Measurements from ENCODE around the gene SDCCAG8.

Gene SDCCAG8

GRCh38 chr1:243272401-243272800 is 16.6 kb downstream of the SDCCAG8 start:
- in situ Hi-C loops (cut with HindIII; ENCODE audit: low pct_ligation_motif_present, low pct_unique_long_range_greater_than_20kb, low sequenced_read_pairs) = no loop called here

GRCh38 chr1:243273506-243273905 is 17.7 kb downstream of the SDCCAG8 start:
- in situ Hi-C loops (cut with HindIII; ENCODE audit: low pct_ligation_motif_present, low pct_unique_long_range_greater_than_20kb, low sequenced_read_pairs) = no loop called here
- no peak for DNase-seq

More at GRCh38 chr1:243272401-243272800, 16.6 kb downstream of the SDCCAG8 start:
- no peak for DNase-seq

- in situ Hi-C loops (cut with HindIII; ENCODE audit: low pct_ligation_motif_present, low pct_unique_long_range_greater_than_20kb, low sequenced_read_pairs) = no loop called here
- DNase-seq = no peak
Observed at GRCh38 chr1:243273945-243274344, 18.1 kb downstream of the SDCCAG8 start.

GRCh38 chr1:243275316-243275715 is 19.5 kb downstream of the SDCCAG8 start:
- DNase-seq = no peak
- in situ Hi-C loops (cut with HindIII; ENCODE audit: low pct_ligation_motif_present, low pct_unique_long_range_greater_than_20kb, low sequenced_read_pairs) = no loop called here

- DNase-seq = no peak
- in situ Hi-C loops (cut with HindIII; ENCODE audit: low pct_ligation_motif_present, low pct_unique_long_range_greater_than_20kb, low sequenced_read_pairs) = no loop called here
Observed at GRCh38 chr1:243280571-243281129, 24.8 kb downstream of the SDCCAG8 start.

- no peak for DNase-seq
- in situ Hi-C loops (cut with HindIII; ENCODE audit: low pct_ligation_motif_present, low pct_unique_long_range_greater_than_20kb, low sequenced_read_pairs) = no loop called here
Observed at GRCh38 chr1:243281672-243282071, 25.8 kb downstream of the SDCCAG8 start.

- in situ Hi-C loops (cut with HindIII; ENCODE audit: low pct_ligation_motif_present, low pct_unique_long_range_greater_than_20kb, low sequenced_read_pairs) = no loop called here
- DNase-seq = no peak
Observed at GRCh38 chr1:243286409-243287122, 30.7 kb downstream of the SDCCAG8 start.

- DNase-seq = no peak
- in situ Hi-C loops (cut with HindIII; ENCODE audit: low pct_ligation_motif_present, low pct_unique_long_range_greater_than_20kb, low sequenced_read_pairs) = no loop called here
Observed at GRCh38 chr1:243287123-243287460, 31.3 kb downstream of the SDCCAG8 start.

GRCh38 chr1:243287652-243288051 is 31.8 kb downstream of the SDCCAG8 start:
- in situ Hi-C loops (cut with HindIII; ENCODE audit: low pct_ligation_motif_present, low pct_unique_long_range_greater_than_20kb, low sequenced_read_pairs) = no loop called here
- DNase-seq = peak; percentile 61

- in situ Hi-C loops (cut with HindIII; ENCODE audit: low pct_ligation_motif_present, low pct_unique_long_range_greater_than_20kb, low sequenced_read_pairs) = no loop called here
- DNase-seq = no peak
Observed at GRCh38 chr1:243288062-243288461, 32.2 kb downstream of the SDCCAG8 start.

GRCh38 chr1:243291292-243291691 is 35.5 kb downstream of the SDCCAG8 start:
- in situ Hi-C loops (cut with HindIII; ENCODE audit: low pct_ligation_motif_present, low pct_unique_long_range_greater_than_20kb, low sequenced_read_pairs) = no loop called here

GRCh38 chr1:243292117-243292516 is 36.3 kb downstream of the SDCCAG8 start:
- in situ Hi-C loops (cut with HindIII; ENCODE audit: low pct_ligation_motif_present, low pct_unique_long_range_greater_than_20kb, low sequenced_read_pairs) = no loop called here

More at GRCh38 chr1:243291292-243291691, 35.5 kb downstream of the SDCCAG8 start:
- DNase-seq = no peak

GRCh38 chr1:243293941-243294722 is 38.3 kb downstream of the SDCCAG8 start:
- no peak for DNase-seq
- in situ Hi-C loops (cut with HindIII; ENCODE audit: low pct_ligation_motif_present, low pct_unique_long_range_greater_than_20kb, low sequenced_read_pairs) = no loop called here

More at GRCh38 chr1:243292117-243292516, 36.3 kb downstream of the SDCCAG8 start:
- DNase-seq = no peak

GRCh38 chr1:243294723-243295121 is 38.9 kb downstream of the SDCCAG8 start:
- no peak for DNase-seq
- in situ Hi-C loops (cut with HindIII; ENCODE audit: low pct_ligation_motif_present, low pct_unique_long_range_greater_than_20kb, low sequenced_read_pairs) = no loop called here

GRCh38 chr1:243299069-243299468 is 43.2 kb downstream of the SDCCAG8 start:
- DNase-seq = no peak
- in situ Hi-C loops (cut with HindIII; ENCODE audit: low pct_ligation_motif_present, low pct_unique_long_range_greater_than_20kb, low sequenced_read_pairs) = no loop called here

- no peak for DNase-seq
- in situ Hi-C loops (cut with HindIII; ENCODE audit: low pct_ligation_motif_present, low pct_unique_long_range_greater_than_20kb, low sequenced_read_pairs) = no loop called here
Observed at GRCh38 chr1:243301059-243301458, 45.2 kb downstream of the SDCCAG8 start.

- no peak for DNase-seq
- in situ Hi-C loops (cut with HindIII; ENCODE audit: low pct_ligation_motif_present, low pct_unique_long_range_greater_than_20kb, low sequenced_read_pairs) = no loop called here
Observed at GRCh38 chr1:243311809-243312208, 56.0 kb downstream of the SDCCAG8 start.

- DNase-seq = no peak
- in situ Hi-C loops (cut with HindIII; ENCODE audit: low pct_ligation_motif_present, low pct_unique_long_range_greater_than_20kb, low sequenced_read_pairs) = no loop called here
Observed at GRCh38 chr1:243312952-243313634, 57.3 kb downstream of the SDCCAG8 start.

Data from ACHN (cell line).